ENCODE results near the gene EDEM1. TPM values are rescaled to one million over a fixed set of nuclear protein-coding genes. Genes with fewer than 3 reads are reported as not detected.

The EDEM1 gene
- total RNA-seq, 1 experiment from 2014 or later = 22.4 TPM

DNA sequence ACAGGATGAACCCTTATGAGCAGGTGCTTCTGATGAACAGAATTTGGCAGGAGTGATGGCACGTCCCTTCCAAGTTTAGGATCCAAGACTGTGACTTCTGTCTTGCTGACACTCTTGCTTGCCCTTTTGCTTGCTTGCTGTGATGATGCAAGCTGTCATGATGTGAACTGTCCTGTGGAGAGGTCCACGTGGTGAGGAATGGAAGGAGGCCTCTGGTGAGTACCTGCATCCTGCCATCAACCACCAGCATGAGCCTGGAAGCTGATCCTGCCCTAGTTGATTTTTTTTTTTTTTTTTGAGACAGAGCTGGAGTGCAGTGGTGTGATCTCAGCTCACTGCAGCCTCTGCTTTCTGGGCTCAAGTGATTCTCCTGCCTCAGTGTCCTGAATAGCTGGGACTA, 45.5 kb downstream of the EDEM1 start:
- Mint-ChIP-seq H3K4me1 (peaks cover 14% of the 10 kb centered on the region), H3K4me3 (no peak overlapping the region), H3K9me3 (peaks cover 4% of the 10 kb centered on the region), H3K27me3 (ENCODE audit: low read depth) (peaks cover 5% of the 10 kb centered on the region), H3K27ac (no peak overlapping the region), H3K36me3 (no peaks in the 10 kb centered on the region)
- POLR2A ChIA-PET = interaction anchor here (0.6 kb wide), 1 partner anchor 322 kb away, joined by 3 read pairs; no protein-coding TSS in a partner anchor
- DNase-seq (ENCODE audit: low spot score) (no peak), ATAC-seq (no peak)
- no peak for TF ChIP-seq CBFB (CRISPR knock-in tag; IDR thresholded peaks at IDR 0.05; ENCODE audit: low read depth)
- TF ChIP-seq, protein P1, sequence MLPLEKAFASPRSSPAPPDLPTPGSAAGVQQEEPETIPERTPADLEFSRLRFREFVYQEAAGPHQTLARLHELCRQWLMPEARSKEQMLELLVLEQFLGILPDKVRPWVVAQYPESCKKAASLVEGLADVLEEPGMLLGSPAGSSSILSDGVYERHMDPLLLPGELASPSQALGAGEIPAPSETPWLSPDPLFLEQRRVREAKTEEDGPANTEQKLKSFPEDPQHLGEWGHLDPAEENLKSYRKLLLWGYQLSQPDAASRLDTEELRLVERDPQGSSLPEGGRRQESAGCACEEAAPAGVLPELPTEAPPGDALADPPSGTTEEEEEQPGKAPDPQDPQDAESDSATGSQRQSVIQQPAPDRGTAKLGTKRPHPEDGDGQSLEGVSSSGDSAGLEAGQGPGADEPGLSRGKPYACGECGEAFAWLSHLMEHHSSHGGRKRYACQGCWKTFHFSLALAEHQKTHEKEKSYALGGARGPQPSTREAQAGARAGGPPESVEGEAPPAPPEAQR (CRISPR knock-in tag; IDR thresholded peaks at IDR 0.05) = no peak
- TF ChIP-seq, protein P2, sequence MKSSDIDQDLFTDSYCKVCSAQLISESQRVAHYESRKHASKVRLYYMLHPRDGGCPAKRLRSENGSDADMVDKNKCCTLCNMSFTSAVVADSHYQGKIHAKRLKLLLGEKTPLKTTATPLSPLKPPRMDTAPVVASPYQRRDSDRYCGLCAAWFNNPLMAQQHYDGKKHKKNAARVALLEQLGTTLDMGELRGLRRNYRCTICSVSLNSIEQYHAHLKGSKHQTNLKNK (CRISPR knock-in tag; IDR thresholded peaks at IDR 0.05) = no peak
- TF ChIP-seq ATF1 (CRISPR knock-in tag; IDR thresholded peaks at IDR 0.05) = no peak
- TF ChIP-seq, protein P3, sequence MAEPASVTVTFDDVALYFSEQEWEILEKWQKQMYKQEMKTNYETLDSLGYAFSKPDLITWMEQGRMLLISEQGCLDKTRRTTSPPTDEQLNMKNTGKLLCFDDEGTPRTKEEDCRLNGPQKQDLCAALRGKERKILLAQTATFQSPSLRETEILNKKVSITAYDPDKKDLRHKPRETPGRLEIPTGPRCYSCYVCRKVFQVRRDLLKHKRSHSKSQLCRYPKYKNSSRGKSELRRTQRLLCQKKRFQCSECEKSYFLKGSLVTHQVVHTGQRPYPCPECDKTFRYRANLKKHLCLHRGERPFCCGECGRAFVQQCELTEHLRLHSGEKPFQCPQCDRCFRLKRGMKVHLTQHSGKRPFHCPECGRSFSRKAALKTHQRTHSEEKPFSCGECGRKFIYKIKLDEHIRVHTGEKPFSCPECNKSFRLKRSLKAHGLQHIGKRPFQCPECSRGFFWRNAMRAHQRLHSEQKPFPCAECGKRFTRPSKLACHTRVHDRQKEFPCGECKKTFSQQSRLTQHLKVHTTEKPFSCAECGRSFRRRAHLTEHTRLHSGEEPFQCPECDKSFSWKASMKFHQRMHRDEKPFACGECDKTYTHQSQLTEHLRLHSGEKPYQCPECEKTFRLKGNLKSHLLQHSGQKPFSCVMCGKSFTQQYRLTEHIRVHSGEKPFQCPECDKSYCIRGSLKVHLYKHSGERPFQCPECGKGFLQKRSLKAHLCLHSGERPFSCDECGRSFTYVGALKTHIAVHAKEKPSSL (CRISPR knock-in tag; conservative IDR thresholded peaks at IDR 0.05) = no peak
- TF ChIP-seq ZNF232 (CRISPR knock-in tag; IDR thresholded peaks at IDR 0.05) = no peak
- TF ChIP-seq ETV6 (CRISPR knock-in tag; IDR thresholded peaks at IDR 0.05) = no peak
- no peak for TF ChIP-seq ZNF416 (CRISPR knock-in tag; IDR thresholded peaks at IDR 0.05)
- TF ChIP-seq, protein P4, sequence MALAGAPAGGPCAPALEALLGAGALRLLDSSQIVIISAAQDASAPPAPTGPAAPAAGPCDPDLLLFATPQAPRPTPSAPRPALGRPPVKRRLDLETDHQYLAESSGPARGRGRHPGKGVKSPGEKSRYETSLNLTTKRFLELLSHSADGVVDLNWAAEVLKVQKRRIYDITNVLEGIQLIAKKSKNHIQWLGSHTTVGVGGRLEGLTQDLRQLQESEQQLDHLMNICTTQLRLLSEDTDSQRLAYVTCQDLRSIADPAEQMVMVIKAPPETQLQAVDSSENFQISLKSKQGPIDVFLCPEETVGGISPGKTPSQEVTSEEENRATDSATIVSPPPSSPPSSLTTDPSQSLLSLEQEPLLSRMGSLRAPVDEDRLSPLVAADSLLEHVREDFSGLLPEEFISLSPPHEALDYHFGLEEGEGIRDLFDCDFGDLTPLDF (CRISPR knock-in tag; IDR thresholded peaks at IDR 0.05) = no peak
- TF ChIP-seq ZNF423 (CRISPR knock-in tag; IDR thresholded peaks at IDR 0.05) = no peak
- no peak for TF ChIP-seq ZNF121 (CRISPR knock-in tag; IDR thresholded peaks at IDR 0.05)
- TF ChIP-seq, protein P5, sequence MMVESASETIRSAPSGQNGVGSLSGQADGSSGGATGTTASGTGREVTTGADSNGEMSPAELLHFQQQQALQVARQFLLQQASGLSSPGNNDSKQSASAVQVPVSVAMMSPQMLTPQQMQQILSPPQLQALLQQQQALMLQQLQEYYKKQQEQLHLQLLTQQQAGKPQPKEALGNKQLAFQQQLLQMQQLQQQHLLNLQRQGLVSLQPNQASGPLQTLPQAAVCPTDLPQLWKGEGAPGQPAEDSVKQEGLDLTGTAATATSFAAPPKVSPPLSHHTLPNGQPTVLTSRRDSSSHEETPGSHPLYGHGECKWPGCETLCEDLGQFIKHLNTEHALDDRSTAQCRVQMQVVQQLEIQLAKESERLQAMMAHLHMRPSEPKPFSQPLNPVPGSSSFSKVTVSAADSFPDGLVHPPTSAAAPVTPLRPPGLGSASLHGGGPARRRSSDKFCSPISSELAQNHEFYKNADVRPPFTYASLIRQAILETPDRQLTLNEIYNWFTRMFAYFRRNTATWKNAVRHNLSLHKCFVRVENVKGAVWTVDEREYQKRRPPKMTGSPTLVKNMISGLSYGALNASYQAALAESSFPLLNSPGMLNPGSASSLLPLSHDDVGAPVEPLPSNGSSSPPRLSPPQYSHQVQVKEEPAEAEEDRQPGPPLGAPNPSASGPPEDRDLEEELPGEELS (CRISPR knock-in tag; IDR thresholded peaks at IDR 0.05) = no peak
- TF ChIP-seq, protein P6, sequence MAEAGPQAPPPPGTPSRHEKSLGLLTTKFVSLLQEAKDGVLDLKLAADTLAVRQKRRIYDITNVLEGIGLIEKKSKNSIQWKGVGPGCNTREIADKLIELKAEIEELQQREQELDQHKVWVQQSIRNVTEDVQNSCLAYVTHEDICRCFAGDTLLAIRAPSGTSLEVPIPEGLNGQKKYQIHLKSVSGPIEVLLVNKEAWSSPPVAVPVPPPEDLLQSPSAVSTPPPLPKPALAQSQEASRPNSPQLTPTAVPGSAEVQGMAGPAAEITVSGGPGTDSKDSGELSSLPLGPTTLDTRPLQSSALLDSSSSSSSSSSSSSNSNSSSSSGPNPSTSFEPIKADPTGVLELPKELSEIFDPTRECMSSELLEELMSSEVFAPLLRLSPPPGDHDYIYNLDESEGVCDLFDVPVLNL (CRISPR knock-in tag; IDR thresholded peaks at IDR 0.05; ENCODE audit: borderline replicate concordance, low read depth) = no peak
- TF ChIP-seq ZNF138 (CRISPR knock-in tag; conservative IDR thresholded peaks at IDR 0.05) = no peak
- no peak for TF ChIP-seq NR2C2 (CRISPR knock-in tag; IDR thresholded peaks at IDR 0.05)
- no peak for TF ChIP-seq ZNF671 (CRISPR knock-in tag; IDR thresholded peaks at IDR 0.05)
- TF ChIP-seq, protein P7, sequence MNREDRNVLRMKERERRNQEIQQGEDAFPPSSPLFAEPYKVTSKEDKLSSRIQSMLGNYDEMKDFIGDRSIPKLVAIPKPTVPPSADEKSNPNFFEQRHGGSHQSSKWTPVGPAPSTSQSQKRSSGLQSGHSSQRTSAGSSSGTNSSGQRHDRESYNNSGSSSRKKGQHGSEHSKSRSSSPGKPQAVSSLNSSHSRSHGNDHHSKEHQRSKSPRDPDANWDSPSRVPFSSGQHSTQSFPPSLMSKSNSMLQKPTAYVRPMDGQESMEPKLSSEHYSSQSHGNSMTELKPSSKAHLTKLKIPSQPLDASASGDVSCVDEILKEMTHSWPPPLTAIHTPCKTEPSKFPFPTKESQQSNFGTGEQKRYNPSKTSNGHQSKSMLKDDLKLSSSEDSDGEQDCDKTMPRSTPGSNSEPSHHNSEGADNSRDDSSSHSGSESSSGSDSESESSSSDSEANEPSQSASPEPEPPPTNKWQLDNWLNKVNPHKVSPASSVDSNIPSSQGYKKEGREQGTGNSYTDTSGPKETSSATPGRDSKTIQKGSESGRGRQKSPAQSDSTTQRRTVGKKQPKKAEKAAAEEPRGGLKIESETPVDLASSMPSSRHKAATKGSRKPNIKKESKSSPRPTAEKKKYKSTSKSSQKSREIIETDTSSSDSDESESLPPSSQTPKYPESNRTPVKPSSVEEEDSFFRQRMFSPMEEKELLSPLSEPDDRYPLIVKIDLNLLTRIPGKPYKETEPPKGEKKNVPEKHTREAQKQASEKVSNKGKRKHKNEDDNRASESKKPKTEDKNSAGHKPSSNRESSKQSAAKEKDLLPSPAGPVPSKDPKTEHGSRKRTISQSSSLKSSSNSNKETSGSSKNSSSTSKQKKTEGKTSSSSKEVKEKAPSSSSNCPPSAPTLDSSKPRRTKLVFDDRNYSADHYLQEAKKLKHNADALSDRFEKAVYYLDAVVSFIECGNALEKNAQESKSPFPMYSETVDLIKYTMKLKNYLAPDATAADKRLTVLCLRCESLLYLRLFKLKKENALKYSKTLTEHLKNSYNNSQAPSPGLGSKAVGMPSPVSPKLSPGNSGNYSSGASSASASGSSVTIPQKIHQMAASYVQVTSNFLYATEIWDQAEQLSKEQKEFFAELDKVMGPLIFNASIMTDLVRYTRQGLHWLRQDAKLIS (CRISPR knock-in tag; IDR thresholded peaks at IDR 0.05; ENCODE audit: borderline replicate concordance) = no peak
- TF ChIP-seq, protein P8, sequence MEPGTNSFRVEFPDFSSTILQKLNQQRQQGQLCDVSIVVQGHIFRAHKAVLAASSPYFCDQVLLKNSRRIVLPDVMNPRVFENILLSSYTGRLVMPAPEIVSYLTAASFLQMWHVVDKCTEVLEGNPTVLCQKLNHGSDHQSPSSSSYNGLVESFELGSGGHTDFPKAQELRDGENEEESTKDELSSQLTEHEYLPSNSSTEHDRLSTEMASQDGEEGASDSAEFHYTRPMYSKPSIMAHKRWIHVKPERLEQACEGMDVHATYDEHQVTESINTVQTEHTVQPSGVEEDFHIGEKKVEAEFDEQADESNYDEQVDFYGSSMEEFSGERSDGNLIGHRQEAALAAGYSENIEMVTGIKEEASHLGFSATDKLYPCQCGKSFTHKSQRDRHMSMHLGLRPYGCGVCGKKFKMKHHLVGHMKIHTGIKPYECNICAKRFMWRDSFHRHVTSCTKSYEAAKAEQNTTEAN (CRISPR knock-in tag; IDR thresholded peaks at IDR 0.05) = no peak
- CTCF ChIA-PET = interaction anchor here (0.6 to 1.9 kb wide), 12 partner anchors 10 to 521 kb away, joined by 3 to 15 read pairs (median 4); partner anchors contain the start of gene ARL8B

Data from WTC11 (cell line).